SH-SY5Y (cell line): ENCODE measurements around the gene RBP7.

ENCODE experiments used
- GATA2 ChIP-seq: IDR thresholded peaks from 2 replicates; pipeline ENCODE4 v1.6.1; 2011; ENCODE audit warnings: mild to moderate bottlenecking, low read depth, low read length
- GATA3 ChIP-seq: IDR thresholded peaks from 2 replicates; pipeline ENCODE4 v1.6.1; 2011; ENCODE audit warnings: low read depth, mild to moderate bottlenecking, low read length, moderate library complexity

- TF ChIP-seq GATA3 (no peak), GATA2 (no peak)
These were observed 25.6 kb downstream of the RBP7 start for GRCh38 chr1:10022656-10023055.
